HK-2 (cell line): ENCODE measurements around the gene R3HDM4.
A peak's percentile ranks its signal among the peaks of the same experiment; 100 is the strongest.

Experiments used
- DNase-seq: peaks from one replicate; pipeline ENCODE4 v3.0.0-alpha.2; 2018; ENCODE audit not compliant: unreplicated experiment

The R3HDM4 gene

DNA sequence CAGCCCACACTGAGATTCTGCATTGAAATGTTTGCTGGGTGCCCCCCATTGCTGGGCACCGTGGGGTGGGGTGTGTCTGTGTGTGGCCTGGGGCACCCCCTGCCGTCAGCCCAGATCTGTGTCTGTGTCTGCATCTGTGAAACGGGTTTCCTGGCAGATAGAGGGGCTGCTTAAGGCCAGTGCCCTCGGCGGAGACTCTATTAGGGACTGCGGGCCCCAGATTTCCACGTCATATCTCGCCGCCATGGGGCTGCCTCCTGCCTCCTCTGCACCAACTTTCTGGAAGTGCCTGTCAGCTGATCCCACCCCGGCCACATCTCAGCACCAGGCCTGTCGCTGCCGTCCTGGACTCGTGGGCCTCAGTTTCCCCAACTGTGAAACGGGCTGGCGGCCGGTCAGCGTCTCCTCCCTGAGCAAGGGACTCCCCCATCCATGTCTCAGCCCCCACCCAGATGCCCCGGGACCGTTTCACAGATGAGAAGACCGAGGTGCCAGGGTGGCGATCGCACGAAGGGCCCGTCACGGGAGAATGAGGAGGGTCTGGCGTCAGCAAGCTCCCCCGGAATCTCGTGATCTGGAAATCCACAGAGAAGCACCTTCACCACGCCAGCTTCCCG, 34.2 kb upstream of the R3HDM4 start:
- no peak for DNase-seq

DNA sequence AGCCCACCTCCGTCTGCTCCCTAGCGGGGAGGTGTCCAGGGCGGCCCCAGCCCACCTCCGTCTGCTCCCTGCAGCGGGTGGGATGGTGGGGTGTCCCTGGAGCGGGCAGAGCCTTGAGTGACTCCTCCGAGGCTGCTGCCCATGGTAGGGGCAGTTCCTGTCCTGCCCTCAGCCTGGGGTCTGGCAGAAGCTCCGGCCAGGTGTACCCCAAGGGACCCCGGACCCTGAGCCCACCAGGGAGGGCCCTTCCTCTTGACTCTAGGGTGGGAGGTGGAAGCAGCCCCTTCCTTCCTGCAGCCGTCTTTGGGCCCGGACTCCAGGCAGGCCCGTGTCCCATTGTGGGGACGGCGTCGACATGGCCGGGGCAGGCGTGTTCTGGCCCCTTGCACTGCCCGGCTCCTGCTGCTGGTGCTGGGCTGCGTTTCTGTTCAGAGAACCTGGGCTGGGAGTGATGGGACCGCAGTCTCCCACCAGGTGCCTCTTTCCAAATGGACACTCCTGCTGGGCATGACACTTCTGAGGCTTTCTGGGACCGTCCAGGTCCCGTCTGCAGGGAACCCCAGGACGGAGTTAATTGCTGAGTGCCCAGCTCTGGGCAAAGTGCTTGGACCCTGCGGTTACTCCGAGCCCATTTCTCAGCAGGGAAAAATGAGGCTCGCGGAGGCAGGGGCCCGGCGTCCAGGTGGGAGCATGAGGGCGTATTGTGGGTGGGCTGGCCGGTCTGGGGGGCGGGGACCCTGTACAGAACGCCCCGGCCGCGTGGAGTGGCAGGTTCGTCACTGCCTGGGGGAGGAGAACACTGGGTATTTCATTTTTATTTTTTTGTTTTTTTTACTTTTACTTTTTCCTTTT, 32.6 kb upstream of the R3HDM4 start:
- DNase-seq: no peak

DNA sequence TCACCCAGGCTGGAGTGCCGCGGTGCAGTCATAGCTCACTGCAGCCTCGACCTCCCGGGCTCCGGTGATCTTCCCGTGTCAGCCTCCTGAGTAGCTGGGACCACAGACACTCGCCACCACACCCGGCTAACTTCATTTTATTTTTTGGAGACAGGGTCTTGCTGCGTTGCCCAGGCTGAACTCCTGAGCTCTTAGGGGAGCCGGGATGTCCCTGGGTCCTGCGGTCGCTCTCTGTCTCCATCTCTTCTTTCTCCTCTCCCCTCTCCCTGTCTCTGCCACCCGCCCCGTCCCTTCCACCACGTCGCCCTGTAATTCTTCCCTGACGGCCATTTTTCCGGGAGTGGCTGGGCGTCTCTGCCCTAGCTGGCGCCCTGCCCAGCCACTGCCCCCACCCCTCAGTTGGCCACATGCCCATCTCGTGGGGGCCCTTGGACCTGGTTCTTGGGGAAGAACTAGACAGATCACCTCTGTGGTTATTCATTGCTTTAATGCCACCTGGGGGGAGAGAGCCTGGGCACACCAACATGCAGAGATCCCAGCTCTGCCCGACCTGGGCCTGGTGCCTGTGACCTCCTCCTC, 31.7 kb upstream of the R3HDM4 start:
- no peak for DNase-seq

DNA sequence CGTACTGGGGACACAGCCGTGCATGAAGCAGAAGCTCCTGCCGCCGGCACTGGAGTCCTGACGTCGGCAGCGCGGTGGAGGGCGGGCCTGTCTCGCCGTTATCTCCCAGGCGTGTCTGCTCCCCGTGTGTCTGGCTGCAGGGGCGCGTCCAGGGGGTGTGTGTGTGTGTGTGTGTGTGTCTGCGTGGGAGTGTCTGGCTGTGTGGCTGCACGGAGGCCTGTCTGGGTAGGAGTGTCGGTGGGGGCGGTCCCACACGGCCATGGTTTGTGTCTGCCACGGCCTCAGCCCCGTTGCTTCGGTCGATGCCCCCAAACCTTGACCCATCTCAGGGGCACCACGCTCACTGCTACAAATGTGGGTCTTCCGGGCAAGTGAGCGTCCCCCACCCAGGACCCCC, 31.1 kb upstream of the R3HDM4 start:
- no peak for DNase-seq

DNA sequence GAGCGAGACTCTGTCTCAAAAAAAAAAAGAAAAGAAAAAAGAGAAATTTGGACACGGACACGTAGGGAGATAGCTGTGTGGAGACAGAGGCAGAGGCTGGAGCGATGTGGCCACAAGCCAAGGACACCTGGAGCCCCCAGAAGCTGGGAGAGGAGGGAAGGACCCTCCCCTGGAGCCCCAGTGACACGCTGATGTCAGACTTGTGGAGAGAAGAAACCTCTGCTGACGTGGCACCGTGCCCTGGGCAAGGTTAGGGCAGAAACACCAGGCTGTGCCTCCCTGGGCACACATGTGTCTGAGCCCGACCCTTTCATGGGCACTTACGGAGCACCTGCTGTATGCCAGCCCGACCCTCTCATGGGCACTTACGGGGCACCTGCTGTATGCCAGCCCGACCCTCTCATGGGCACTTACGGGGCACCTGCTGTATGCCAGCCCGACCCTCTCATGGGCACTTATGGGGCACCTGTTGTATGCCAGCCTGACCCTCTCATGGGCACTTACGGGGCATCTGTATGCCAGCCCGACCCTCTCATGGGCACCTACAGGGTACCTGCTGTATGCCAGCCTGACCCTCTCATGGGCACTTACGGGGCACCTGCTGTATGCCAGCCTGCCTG, 30.6 kb upstream of the R3HDM4 start:
- DNase-seq: no peak

DNA sequence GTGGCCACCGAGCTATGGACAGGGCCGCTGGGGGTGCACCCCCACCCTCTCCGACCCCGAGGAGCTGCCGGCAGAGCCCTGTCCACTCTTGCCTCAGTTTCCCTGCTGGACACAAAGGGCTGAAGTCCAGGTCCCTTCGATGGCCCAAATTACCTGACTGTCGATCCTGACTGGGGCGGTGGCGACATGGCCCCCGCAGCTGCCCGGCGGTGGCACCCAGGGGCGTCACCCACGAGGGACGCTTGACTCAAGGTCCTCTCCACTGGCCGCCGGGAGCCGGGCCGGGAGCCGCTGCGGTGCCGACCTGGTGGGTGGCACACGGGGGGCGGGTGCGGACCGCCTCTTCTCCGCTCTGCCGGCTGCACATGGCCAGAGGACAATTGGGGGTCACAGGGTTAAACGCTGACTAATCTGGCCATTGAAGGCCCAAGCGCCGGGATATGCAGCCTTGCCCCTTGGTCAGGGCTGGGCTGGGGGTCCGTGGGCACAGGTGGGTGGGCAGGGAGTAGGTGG, 29.2 kb upstream of the R3HDM4 start:
- DNase-seq: no peak

DNA sequence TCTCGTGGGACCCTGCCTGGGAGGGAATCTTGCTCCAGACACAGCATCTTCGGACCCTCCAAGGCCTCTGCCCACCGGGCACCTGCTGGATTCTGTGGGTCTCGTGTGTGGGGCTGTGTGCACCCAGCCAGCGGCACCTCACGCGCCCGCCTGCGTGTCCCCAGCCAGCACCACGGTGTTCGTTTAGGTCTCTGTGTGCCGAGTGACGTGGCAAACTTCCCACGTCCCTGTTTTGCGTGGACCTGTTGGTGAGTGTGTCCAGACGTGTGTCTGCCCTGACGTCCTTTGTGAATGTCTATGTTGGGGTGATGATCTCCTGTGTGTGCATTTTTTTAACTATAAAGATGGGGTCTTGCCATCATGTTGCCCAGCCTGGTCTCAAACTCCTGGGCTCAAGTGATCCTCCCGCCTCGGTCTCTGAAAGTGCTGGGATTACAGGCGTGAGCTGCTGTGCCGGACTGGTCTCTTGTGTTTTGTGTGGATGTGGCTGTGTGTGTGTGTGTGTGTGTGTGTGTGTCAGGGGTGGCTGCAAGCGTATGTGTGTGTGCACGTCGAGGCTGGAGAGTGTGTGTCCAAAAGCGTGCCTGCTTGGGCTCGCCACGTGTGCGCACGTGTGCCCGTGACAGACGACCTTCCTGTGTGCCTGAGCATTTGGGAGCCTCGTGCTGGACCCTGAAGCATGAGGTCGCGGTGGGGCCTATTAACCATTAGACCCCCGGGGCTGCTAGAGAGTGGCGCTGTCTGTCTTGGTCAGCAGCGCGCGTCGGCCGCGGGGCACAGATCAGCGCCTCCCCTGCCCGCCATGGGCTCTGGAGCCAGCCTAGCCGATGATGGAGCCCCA, 28.5 kb upstream of the R3HDM4 start:
- DNase-seq: no peak

DNA sequence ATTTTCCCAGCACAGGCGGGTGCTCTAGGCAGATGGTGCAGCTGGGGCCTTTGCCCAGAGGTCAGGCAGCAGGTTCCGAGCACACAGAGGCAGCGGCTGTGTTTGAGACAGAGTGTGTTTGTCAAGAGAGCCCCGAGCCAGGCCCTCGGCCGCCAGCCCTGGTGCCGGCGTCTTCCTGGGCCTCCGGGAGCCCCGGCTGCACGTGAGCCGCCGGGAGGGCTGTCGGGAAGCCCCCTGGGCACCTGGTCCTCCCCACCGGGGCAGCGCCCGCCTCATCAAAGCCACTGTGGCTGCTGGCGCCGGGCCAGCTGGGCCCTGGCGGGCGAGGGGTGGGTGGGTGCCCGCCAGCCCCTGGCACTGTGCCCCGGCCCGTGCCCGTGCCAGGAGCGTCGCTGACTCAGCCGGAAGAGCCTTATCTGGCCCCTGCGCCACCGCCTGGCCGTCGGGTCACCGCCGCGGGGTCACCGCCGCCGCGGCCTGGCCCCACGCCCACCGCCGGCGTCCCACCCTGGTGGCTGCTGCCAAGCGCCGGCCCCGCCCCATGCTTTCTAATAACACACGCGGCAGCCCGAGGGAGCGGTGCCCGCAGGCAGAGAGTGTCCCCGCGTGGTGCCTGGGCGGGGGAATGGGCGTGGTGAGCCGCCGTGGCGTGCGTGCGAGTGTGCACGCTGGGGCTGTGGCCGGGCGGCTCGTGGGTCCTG, 27.7 kb upstream of the R3HDM4 start:
- DNase-seq: peak; percentile 77

DNA sequence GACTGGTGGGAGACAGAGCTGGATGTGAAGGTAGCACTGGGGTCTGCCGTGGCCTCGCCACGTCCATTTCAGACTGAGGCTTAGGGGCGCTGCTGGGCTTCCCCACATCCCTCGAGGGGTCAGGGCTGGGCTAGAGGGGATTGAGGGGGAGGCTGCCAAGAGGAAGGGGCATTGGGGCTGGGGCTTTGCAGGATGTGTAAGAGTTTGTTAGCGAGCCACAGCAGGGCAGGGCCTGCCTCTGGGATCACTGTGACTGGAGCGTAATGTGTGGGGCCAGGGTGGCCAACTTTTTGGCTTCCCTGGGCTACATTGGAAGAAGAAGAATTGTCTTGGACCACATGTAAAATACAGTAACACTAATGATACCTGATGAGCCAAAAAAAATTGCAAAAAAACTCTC, 26.9 kb upstream of the R3HDM4 start:
- no peak for DNase-seq

DNA sequence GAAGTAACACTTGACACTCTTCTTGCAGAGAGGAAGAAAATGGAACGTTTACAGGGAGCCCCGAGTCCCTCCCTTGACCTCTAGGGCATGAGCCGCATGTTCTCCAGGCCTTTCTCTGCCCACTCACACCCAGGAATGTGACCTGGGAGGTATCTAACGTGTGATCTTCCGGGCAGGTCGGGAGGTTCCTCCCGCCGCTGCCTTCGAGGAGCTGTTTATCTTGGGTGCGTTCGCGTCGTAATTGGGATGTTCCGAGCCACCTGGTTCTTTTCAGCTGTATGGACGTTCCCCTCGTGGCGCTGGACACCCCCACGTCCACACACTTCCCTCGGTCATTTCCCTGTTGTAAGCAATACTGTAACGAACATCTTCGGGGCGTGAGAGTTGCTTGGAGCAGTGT, 26.4 kb upstream of the R3HDM4 start:
- no peak for DNase-seq

DNA sequence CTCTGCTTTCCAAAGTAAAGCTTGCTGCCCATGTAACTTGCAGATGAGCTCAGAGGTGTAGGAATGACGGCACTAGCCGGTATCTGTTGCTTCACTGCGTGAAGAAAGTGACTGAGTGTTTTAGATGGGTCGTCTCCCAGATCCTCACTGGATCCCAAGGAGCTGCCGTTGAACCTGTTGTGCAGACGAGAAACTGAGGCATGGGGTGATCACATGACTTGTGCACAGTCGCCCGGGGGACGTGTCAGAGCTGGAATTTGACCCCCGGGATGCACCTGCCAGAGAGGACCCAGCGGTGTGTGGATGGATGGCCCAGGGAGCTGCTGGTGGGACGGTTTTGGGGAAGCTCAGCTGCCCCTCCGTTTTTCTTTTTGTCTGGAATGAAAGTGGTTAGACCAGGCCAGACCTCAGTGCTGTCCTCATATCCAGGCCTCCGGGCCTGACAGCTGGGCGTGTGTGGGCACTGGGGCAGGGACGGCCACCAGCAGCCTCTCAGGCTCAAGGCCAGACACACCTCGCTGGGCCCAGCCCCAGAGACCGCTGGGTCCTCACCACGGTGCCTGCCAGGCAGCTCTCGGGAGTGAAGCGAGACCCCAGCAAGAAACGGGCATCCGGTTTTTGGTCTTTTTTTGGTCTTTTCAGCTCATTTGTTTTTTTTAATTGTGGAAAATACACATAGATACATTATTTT, 25.4 kb upstream of the R3HDM4 start:
- no peak for DNase-seq

DNA sequence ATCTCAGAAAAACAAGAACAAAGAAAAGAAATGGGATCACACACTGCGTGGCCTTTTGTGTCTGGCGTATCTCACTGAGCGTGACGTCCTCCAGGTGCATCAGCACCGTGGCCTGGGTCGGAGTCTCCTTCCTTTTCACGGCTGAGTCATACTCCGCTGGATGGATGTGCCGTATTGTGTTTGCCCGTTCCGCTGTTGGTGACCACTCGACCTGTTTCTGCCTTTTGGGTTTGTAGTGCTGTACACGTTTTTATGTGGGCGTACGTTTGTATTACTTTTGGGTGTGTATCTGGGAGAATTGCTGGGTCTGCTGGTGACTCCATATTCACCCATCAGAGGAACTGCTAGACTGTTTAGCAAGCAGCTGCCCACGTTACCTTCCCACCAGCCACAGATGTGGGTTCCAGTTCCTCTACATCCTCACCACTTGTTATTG, 24.3 kb upstream of the R3HDM4 start:
- DNase-seq: no peak

DNA sequence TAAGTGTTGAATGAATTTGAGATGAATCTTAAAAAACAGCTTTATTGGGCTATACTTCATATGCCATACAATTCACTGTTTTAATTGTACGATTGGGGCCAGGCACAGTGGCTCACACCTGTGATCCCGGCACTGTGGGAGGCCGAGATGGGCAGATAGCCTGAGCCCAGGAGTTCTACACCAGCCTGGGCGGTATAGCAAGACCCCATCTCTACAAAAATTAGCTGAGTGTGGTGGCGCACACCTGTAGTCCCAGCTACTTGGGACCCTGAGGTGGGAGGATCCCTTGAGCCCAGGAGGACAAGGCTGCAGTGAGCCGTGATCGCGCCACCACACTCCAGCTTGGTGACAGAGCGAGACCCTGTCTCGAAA, 23.1 kb upstream of the R3HDM4 start:
- DNase-seq: no peak

DNA sequence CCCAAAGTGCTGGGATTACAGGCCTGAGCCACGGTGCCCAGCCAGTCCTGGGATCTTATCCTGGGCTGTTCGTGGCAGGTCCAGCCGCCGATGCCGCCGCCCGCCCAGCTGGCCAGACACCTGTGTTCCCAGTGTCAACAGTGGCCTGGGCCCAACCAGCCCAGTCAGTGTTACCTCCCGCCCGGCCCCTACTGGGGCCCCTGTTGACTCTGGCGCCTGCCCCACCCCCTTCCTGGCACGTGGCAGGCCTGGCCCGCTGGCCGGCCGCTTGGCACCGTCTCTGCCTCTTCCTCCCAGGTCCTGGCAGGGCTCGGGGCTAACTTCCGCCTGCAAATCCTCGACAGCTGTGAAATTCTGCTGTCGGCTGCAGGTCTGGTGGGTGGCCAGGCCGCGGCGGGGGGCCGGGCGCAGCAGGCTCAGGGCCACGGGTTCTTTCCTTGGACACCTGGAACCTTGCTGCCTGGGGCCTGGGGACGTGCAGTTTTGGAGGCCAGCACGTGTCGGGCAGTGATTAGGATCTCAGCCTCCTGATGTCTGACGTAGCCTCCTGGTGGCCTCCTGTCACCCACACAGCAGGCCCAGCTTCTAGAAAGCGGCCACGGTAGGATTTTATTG, 22.0 kb upstream of the R3HDM4 start:
- DNase-seq: no peak

DNA sequence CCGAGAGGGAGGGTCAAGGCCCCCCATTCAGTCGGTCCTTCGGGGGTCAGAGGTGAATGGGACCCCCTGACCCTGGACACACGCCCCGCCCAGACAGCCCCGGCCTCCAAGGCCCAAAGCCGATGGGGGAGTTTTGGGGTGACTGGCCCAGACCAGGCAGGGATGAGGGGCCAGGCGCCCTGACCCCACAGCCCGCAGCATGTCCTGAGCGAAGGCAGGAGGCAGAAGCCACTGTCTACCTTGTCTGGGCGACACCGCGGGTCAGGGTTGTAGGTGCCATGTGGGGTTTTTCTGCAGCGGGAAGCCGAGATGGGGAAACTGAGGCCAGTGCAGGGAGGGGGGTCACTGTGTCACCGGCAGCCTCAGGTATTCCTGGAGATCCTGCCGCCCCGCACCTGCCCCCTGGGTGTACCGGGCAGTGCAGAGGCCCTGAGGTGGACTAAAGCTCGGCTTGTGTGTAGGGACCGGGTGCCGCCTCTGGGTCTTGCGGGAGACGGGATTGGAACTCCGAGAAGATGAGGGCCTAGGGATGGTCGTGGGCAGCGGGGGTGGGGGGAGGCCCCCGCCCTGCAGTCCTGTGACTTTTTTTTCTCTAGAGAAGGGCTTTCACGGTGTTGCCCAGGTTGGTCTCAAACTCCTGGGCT, 21.3 kb upstream of the R3HDM4 start:
- no peak for DNase-seq

DNA sequence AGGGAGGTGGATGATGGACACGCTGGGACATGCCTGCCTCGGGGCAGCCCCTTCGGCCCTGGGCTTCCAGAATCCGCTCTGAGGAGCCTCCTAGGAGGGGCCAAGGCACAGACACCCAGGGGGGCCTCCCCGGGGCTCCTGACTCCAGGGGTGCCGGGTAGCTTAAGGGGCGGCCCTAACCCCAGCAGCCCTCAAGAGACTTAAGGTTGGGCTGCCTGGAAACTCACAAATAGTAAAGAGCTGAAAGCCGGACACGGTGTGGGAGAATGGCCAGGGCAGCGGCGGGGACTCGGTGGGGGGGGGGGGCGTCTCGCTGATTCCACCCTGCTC, 20.5 kb upstream of the R3HDM4 start:
- no peak for DNase-seq

DNA sequence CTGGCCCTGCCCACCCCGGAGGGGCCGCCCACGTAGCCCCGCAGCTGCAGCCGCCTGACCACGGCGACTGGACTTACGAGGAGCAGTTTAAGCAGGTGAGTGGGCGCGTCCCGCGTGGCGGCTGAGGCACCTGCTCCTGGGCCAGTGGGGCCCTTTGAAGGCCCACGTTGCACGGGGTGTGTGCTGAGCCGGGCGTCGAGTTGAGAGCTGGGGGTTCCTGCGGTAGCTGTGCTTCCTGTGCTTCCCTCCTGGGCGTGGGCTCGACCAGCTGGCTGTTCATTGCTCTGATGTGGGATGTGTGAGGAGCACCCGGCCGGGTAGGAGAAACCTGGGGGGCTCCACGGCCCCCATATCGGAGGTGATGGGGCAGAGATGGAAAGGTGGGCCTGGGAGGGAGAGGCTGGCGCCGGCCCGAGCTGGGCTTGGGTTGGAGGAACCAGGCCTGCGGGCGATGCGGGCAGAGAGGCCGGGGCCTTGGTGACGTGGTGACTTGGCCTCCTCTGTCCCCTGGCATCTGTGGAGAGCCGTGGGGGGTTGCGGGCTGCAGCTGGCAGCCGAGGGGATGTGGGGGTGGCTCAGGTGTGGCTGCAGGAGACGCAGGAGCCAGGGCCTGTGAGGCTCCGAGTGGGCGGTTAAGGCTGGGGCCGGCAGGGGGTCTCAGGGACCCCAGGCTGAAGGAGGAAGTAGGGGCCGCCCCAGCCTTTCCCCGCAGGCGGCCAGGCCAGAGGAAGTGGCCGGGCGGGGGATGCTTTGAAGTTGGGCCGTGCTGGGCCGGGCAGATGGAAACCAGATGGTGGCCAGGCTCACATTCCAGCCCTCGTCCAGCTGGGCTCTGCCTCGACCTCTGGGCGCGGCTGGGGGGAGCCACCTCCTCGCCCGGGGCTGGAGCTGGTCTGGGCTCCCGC, 19.9 kb upstream of the R3HDM4 start:
- no peak for DNase-seq

DNA sequence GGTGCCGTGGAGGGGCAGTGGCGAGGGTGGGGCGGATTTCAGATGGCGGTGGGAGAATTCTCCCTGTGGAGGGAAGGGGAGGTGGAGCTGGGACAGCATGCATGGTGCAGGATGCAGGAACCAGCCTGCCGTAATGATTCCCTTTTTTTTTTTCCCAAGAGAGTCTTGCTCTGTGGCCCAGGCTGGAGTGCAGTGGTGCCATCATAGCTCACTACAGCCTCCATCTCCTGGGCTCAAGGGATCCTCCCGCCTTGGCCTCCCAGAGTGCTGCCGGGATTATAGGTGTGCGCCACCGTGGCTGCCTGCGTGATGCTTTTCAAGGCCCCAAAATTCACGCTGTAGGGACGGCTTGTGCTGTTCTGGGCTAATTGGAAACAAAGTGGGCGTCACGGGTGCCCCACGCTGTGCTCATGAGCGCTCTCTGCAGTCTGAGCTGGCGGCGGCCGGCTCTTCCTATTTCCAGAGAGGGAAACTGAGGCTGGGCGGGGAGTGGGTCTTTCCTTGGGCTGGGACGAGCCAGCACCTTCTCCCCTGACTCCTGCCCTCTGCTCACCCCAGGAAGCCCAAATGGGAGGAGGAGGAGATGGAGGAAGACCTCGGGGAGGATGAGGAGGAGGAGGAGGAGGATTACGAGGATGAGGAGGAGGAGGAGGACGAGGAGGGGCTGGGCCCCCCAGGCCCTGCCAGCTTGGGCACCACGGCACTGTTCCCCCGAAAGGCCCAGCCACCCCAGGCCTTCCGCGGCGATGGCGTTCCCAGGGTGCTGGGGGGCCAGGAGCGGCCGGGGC, 19.0 kb upstream of the R3HDM4 start:
- DNase-seq: no peak
